ENCODE results near the gene IGF2BP3. TPM values are rescaled to one million over a fixed set of nuclear protein-coding genes. Genes with fewer than 3 reads are reported as not detected.

Gene IGF2BP3
- total RNA-seq, 1 donor from 2014 or later: 2.0 TPM

- no peak for ATAC-seq
- Histone ChIP-seq H3K4me1 (no peaks in the 10 kb centered on the region), H3K36me3 (no peaks in the 10 kb centered on the region), H3K27me3 (ENCODE audit: low read depth) (no peaks in the 10 kb centered on the region), H3K27ac (no peak overlapping the region), H3K9me3 (no peaks in the 10 kb centered on the region), H3K4me3 (no peak overlapping the region)
- DNase-seq: no peak
- TF ChIP-seq CTCF (IDR thresholded peaks at IDR 0.05): no peak
- intact Hi-C loops (cut with DNase I): no loop called here
These were observed 82.7 kb downstream of the IGF2BP3 start for GRCh38 chr7:23387583-23387982.

GRCh38 chr7:23385140-23385539, 85.2 kb downstream of the IGF2BP3 start:
- no peak overlapping the region for H3K27ac ChIP-seq
- no peaks in the 10 kb centered on the region for H3K36me3 ChIP-seq
- intact Hi-C loops (cut with DNase I): no loop called here
- H3K4me3 ChIP-seq: no peak overlapping the region
- DNase-seq (no peak), ATAC-seq (no peak)
- H3K9me3 ChIP-seq: no peaks in the 10 kb centered on the region
- TF ChIP-seq CTCF (IDR thresholded peaks at IDR 0.05): no peak
- H3K4me1 ChIP-seq: no peaks in the 10 kb centered on the region
- no peaks in the 10 kb centered on the region for H3K27me3 ChIP-seq (ENCODE audit: low read depth)

GRCh38 chr7:23383225-23383624, 87.1 kb downstream of the IGF2BP3 start:
- no peak for TF ChIP-seq CTCF (IDR thresholded peaks at IDR 0.05)
- H3K27ac ChIP-seq: no peak overlapping the region
- ATAC-seq (no peak), DNase-seq (no peak)
- no peaks in the 10 kb centered on the region for H3K4me1 ChIP-seq
- intact Hi-C loops (cut with DNase I): no loop called here
- no peaks in the 10 kb centered on the region for H3K27me3 ChIP-seq (ENCODE audit: low read depth)
- no peaks in the 10 kb centered on the region for H3K36me3 ChIP-seq
- H3K9me3 ChIP-seq: no peaks in the 10 kb centered on the region
- H3K4me3 ChIP-seq: no peak overlapping the region

GRCh38 chr7:23380961-23381360, 89.3 kb downstream of the IGF2BP3 start:
- no peak overlapping the region for H3K27ac ChIP-seq
- no peaks in the 10 kb centered on the region for H3K4me1 ChIP-seq
- no peaks in the 10 kb centered on the region for H3K36me3 ChIP-seq
- no peak for TF ChIP-seq CTCF (IDR thresholded peaks at IDR 0.05)
- ATAC-seq (no peak), DNase-seq (no peak)
- H3K4me3 ChIP-seq: no peak overlapping the region
- intact Hi-C loops (cut with DNase I): no loop called here
- H3K9me3 ChIP-seq: no peaks in the 10 kb centered on the region
- no peaks in the 10 kb centered on the region for H3K27me3 ChIP-seq (ENCODE audit: low read depth)

GRCh38 chr7:23380556-23380955, 89.7 kb downstream of the IGF2BP3 start:
- Histone ChIP-seq H3K9me3 (no peaks in the 10 kb centered on the region), H3K36me3 (no peaks in the 10 kb centered on the region), H3K27me3 (ENCODE audit: low read depth) (no peaks in the 10 kb centered on the region), H3K4me1 (no peaks in the 10 kb centered on the region), H3K4me3 (no peak overlapping the region), H3K27ac (no peak overlapping the region)
- no peak for ATAC-seq
- intact Hi-C loops (cut with DNase I): no loop called here
- no peak for DNase-seq
- TF ChIP-seq CTCF (IDR thresholded peaks at IDR 0.05): no peak

GRCh38 chr7:23378996-23379395, 91.3 kb downstream of the IGF2BP3 start:
- Histone ChIP-seq H3K4me3 (no peak overlapping the region), H3K4me1 (no peaks in the 10 kb centered on the region), H3K27me3 (ENCODE audit: low read depth) (no peaks in the 10 kb centered on the region), H3K9me3 (no peaks in the 10 kb centered on the region), H3K27ac (no peak overlapping the region), H3K36me3 (no peaks in the 10 kb centered on the region)
- TF ChIP-seq CTCF (IDR thresholded peaks at IDR 0.05): no peak
- DNase-seq (no peak), ATAC-seq (no peak)
- intact Hi-C loops (cut with DNase I): no loop called here

All from lower lobe of right lung (tissue), 2 donors.